Muscle layer of colon (tissue), 2 donors: ENCODE data around the gene KAZN.

Experiments used
- H3K27ac ChIP-seq: one replicate; pipeline ENCODE4 v1.7.0; 2013; ENCODE audit warnings: low read depth, mild to moderate bottlenecking, low read length, moderate library complexity
- H3K27me3 ChIP-seq, 2 donors: one replicate each; pipeline ENCODE4 v1.7.0; 2013; ENCODE audit warnings: low read length in 2 of 2, mild to moderate bottlenecking in 2 of 2; ENCODE audit not compliant: insufficient read depth in 2 of 2, control insufficient read depth in 1 of 2
- H3K36me3 ChIP-seq: one replicate; pipeline ENCODE4 v1.7.0; 2013; ENCODE audit warnings: mild to moderate bottlenecking, low read length; ENCODE audit not compliant: insufficient read depth
- H3K4me1 ChIP-seq: one replicate; pipeline ENCODE4 v1.7.0; 2013; ENCODE audit warnings: mild to moderate bottlenecking, low read length; ENCODE audit not compliant: insufficient read depth
- H3K4me3 ChIP-seq, 2 donors: one replicate each; pipeline ENCODE4 v1.7.0; 2013; ENCODE audit warnings: low read length in 2 of 2, low read depth in 1 of 2, mild to moderate bottlenecking in 1 of 2, moderate library complexity in 1 of 2
- H3K9ac ChIP-seq: one replicate; pipeline ENCODE4 v1.7.0; 2013; ENCODE audit warnings: low read length
- H3K9me3 ChIP-seq: one replicate; pipeline ENCODE4 v1.7.0; 2013; ENCODE audit warnings: mild to moderate bottlenecking, low read length
- donor health status: abdominal sarcoma.
- donor health status: Adenocarcinoma of cecum.

Gene KAZN

GRCh38 chr1:14666373-14666772, 67.9 kb downstream of the KAZN start:
- Histone ChIP-seq H3K4me3 (no peak overlapping the region), H3K36me3 (no peaks in the 10 kb centered on the region), H3K27ac (no peak overlapping the region), H3K9ac (no peak overlapping the region), H3K27me3 (no peaks in the 10 kb centered on the region), H3K9me3 (no peaks in the 10 kb centered on the region), H3K4me1 (no peaks in the 10 kb centered on the region)

GRCh38 chr1:14666962-14667650, 68.6 kb downstream of the KAZN start:
- no peaks in the 10 kb centered on the region for H3K36me3 ChIP-seq
- H3K27ac ChIP-seq = no peak overlapping the region
- no peaks in the 10 kb centered on the region for H3K27me3 ChIP-seq
- no peaks in the 10 kb centered on the region for H3K4me1 ChIP-seq
- H3K9ac ChIP-seq = no peak overlapping the region
- no peaks in the 10 kb centered on the region for H3K9me3 ChIP-seq
- H3K4me3 ChIP-seq = no peak overlapping the region

DNA sequence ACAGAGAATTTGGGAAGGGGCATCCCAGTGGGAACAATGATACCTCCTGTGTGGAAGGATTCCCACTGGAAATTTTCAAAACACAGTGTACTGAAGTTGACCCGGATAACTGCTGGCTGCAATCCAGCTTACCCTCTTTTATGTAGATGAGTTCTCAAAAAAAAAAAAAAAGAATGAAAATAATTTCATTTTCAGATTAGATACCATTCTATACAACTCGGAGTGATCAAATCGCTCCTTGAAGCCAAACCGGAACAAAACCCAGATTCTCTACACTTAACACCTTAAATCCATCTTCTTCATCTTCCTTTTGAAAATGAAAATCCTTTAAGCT, 69.1 kb downstream of the KAZN start:
- no peaks in the 10 kb centered on the region for H3K9me3 ChIP-seq
- H3K27me3 ChIP-seq = no peaks in the 10 kb centered on the region
- H3K4me1 ChIP-seq = no peaks in the 10 kb centered on the region
- H3K36me3 ChIP-seq = no peaks in the 10 kb centered on the region
- no peak overlapping the region for H3K27ac ChIP-seq
- H3K9ac ChIP-seq = no peak overlapping the region
- no peak overlapping the region for H3K4me3 ChIP-seq

GRCh38 chr1:14668538-14668937, 70.1 kb downstream of the KAZN start:
- Histone ChIP-seq H3K27me3 (no peaks in the 10 kb centered on the region), H3K9ac (no peak overlapping the region), H3K4me3 (no peak overlapping the region), H3K9me3 (no peaks in the 10 kb centered on the region), H3K27ac (no peak overlapping the region), H3K36me3 (no peaks in the 10 kb centered on the region), H3K4me1 (no peaks in the 10 kb centered on the region)

GRCh38 chr1:14672005-14672404, 73.5 kb downstream of the KAZN start:
- Histone ChIP-seq H3K36me3 (no peaks in the 10 kb centered on the region), H3K27ac (no peak overlapping the region), H3K9me3 (no peaks in the 10 kb centered on the region), H3K9ac (no peak overlapping the region), H3K4me3 (no peak overlapping the region), H3K4me1 (no peaks in the 10 kb centered on the region), H3K27me3 (no peaks in the 10 kb centered on the region)

DNA sequence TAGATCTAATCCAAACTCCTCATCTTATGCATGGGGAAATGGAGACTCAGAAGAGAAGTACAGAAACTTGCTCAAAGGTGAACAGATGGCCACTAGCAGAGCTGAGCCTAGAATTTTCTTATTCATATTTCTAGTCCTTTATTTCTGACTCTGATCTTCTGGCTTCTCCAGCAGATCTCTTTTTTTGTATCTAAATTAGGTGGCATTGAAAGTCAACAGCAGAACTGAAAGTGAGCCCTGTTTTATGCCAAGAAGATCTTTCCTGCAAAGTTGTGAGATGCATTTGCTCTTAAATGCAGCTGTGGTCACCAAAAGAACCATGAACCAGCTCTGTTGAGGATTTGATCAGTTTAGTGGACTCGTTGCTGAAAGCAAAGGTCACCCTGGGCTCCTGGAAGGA, 75.5 kb downstream of the KAZN start:
- no peak overlapping the region for H3K4me3 ChIP-seq
- H3K36me3 ChIP-seq = no peaks in the 10 kb centered on the region
- H3K9me3 ChIP-seq = no peaks in the 10 kb centered on the region
- no peaks in the 10 kb centered on the region for H3K27me3 ChIP-seq
- H3K9ac ChIP-seq = no peak overlapping the region
- H3K4me1 ChIP-seq = no peaks in the 10 kb centered on the region
- no peak overlapping the region for H3K27ac ChIP-seq

GRCh38 chr1:14676400-14676799, 77.9 kb downstream of the KAZN start:
- Histone ChIP-seq H3K27me3 (no peaks in the 10 kb centered on the region), H3K27ac (no peak overlapping the region), H3K9ac (no peak overlapping the region), H3K36me3 (no peaks in the 10 kb centered on the region), H3K4me1 (no peaks in the 10 kb centered on the region), H3K4me3 (no peak overlapping the region), H3K9me3 (no peaks in the 10 kb centered on the region)

- no peaks in the 10 kb centered on the region for H3K4me1 ChIP-seq
- no peak overlapping the region for H3K9ac ChIP-seq
- no peak overlapping the region for H3K27ac ChIP-seq
- no peaks in the 10 kb centered on the region for H3K27me3 ChIP-seq
- no peaks in the 10 kb centered on the region for H3K9me3 ChIP-seq
- H3K4me3 ChIP-seq = no peak overlapping the region
- H3K36me3 ChIP-seq = no peaks in the 10 kb centered on the region
Observed at GRCh38 chr1:14677292-14677971, 78.9 kb downstream of the KAZN start.

GRCh38 chr1:14678011-14678638, 79.6 kb downstream of the KAZN start:
- H3K36me3 ChIP-seq = no peaks in the 10 kb centered on the region
- no peak overlapping the region for H3K9ac ChIP-seq
- no peaks in the 10 kb centered on the region for H3K27me3 ChIP-seq

DNA sequence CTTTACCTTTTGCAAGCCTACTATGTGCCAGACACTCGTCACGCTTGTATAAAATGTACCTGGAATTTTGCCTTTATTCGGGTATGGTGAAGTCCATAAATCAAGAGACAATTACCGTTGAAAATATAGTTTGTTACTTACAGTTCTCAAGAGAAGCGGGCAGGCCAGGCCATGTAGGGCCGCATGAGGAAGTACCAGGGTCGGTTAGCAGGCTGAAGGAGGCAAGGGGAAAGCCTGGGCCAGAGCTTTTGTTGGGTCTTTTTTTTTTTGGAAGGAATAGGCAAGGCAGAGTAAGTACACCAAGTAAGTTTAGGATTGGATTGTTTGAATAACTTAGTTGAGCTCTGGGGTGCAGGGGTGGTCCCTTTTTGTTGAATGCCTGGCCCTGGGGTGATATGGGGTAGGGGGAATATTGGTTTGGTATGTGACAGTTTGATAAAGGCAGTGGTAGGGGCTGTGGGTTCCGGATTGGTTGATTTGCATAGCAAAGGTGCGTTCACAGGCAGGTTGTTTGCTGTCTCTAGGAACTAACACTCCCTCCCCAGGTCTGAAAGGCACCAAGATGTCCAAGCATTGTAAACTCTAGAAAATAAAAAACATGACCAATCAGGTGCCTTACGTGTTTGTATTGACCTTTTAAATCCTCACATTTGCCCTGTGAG, 80.7 kb downstream of the KAZN start:
- Histone ChIP-seq H3K36me3 (no peaks in the 10 kb centered on the region), H3K4me3 (no peak overlapping the region), H3K27me3 (no peaks in the 10 kb centered on the region), H3K4me1 (no peaks in the 10 kb centered on the region), H3K9me3 (no peaks in the 10 kb centered on the region), H3K9ac (no peak overlapping the region), H3K27ac (no peak overlapping the region)

More at GRCh38 chr1:14678011-14678638, 79.6 kb downstream of the KAZN start:
- Histone ChIP-seq H3K4me3 (no peak overlapping the region), H3K27ac (no peak overlapping the region), H3K9me3 (no peaks in the 10 kb centered on the region), H3K4me1 (no peaks in the 10 kb centered on the region)

GRCh38 chr1:14681182-14681581, 82.7 kb downstream of the KAZN start:
- H3K27ac ChIP-seq = no peak overlapping the region
- H3K4me3 ChIP-seq = no peak overlapping the region
- H3K9ac ChIP-seq = no peak overlapping the region

More at GRCh38 chr1:14681182-14681581, 82.7 kb downstream of the KAZN start:
- H3K36me3 ChIP-seq = no peaks in the 10 kb centered on the region
- H3K9me3 ChIP-seq = no peaks in the 10 kb centered on the region
- no peaks in the 10 kb centered on the region for H3K4me1 ChIP-seq
- H3K27me3 ChIP-seq = no peaks in the 10 kb centered on the region
